HepG2 (cell line): Measurements from ENCODE around the gene CDC6. TPM values are rescaled to one million over a fixed set of nuclear protein-coding genes. Genes with fewer than 3 reads are reported as not detected.
A peak's percentile ranks its signal among the peaks of the same experiment; 100 is the strongest.

Source experiments
- ATAC-seq: fragments of 200-7000 bp; cut with Tn5 transposase; 3 replicates; pipeline ENCODE4 v1.9.1; 2020; ENCODE audit warnings: mild to moderate bottlenecking, moderate library complexity
- BruUV-seq: library from RNA; stranded (reverse); fragments of 400-500 nt; replicated peaks from 2 replicates; lab custom pipeline; 2021; lab: Mats Ljungman, UMichigan
- CTCF ChIA-PET: fragments of 300-600 bp; formaldehyde crosslinking; extraction: SDS; loops from one replicate; lab custom pipeline; 2021; ENCODE audit warnings: low total read pairs, inconsistent platforms, low intra/inter-chr PET ratio; lab: Yijun Ruan, JAX
- POLR2A ChIA-PET: fragments of 350-600 bp; sonication (Branson Sonifier 250); formaldehyde crosslinking; loops from one replicate; lab custom pipeline; 2020; ENCODE audit warnings: antibody characterized with exemption, inconsistent platforms; lab: Yijun Ruan, JAX
- DNase-seq: peaks from one replicate; pipeline ENCODE4 v3.0.0-alpha.2; 2015; ENCODE audit warnings: low spot score
- FAIRE-seq: peaks from 3 replicates; lab custom pipeline; 2011; peaks lifted over from hg19 to GRCh38; lab: Jason Lieb, UNC
- H2AFZ ChIP-seq: one replicate; pipeline ENCODE4 v1.6.1; 2011; ENCODE audit warnings: low read length, inconsistent platforms
- H3K27ac ChIP-seq: fragments of 300-600 bp; 3 replicates; pipeline ENCODE4 v1.8.0; 2011; ENCODE audit warnings: mixed run types, mild to moderate bottlenecking, mixed read lengths, low read length, inconsistent platforms; ENCODE audit not compliant: insufficient read depth; ENCODE audit errors: extremely low read length
- H3K27me3 ChIP-seq, 2 experiments: fragments of 200-600 bp in 1 of 2; 2 replicates in 1 of 2; 3 replicates in 1 of 2; pipeline versions ENCODE4 v1.6.0 to v1.8.0; 2011; ENCODE audit warnings: low read length in 2 of 2, mild to moderate bottlenecking in 2 of 2, moderate library complexity in 2 of 2, inconsistent platforms in 1 of 2; ENCODE audit not compliant: insufficient read depth in 2 of 2, control insufficient read depth in 1 of 2
- H3K36me3 ChIP-seq, 2 experiments: fragments of 200-600 bp in 1 of 2; replicated peaks in 1 of 2; 2 replicates in 1 of 2; 3 replicates in 1 of 2; pipeline versions ENCODE4 v1.5.1 to v1.8.0; 2011; ENCODE audit warnings: low read length in 2 of 2, inconsistent platforms in 1 of 2; ENCODE audit not compliant: insufficient read depth in 2 of 2, control insufficient read depth in 1 of 2
- H3K4me1 ChIP-seq: 2 replicates; pipeline ENCODE4 v1.5.1; 2012; ENCODE audit warnings: low read length, inconsistent platforms; ENCODE audit not compliant: insufficient read depth
- H3K4me2 ChIP-seq: 2 replicates; pipeline ENCODE4 v1.6.0; 2011; ENCODE audit warnings: low read depth, low read length, inconsistent platforms
- H3K4me3 ChIP-seq, 3 experiments: fragments of 200-600 bp in 1 of 3; sonication (generic), shearing (Covaris generic) in 1 of 3; replicated peaks in 1 of 3; 2 replicates each; pipeline ENCODE4 v1.5.1; 2011 to 2016; ENCODE audit warnings: low read length in 3 of 3, inconsistent platforms in 2 of 3, low read depth in 2 of 3, mild to moderate bottlenecking in 2 of 3, control low read depth in 1 of 3, mixed read lengths in 1 of 3; ENCODE audit not compliant: insufficient read depth in 1 of 3
- H3K79me2 ChIP-seq: one replicate; pipeline ENCODE4 v1.6.1; 2011; ENCODE audit warnings: low read length, inconsistent platforms; ENCODE audit not compliant: insufficient read depth
- H3K9ac ChIP-seq: 2 replicates; pipeline ENCODE4 v1.6.0; 2011; ENCODE audit warnings: mild to moderate bottlenecking, low read depth, low read length, inconsistent platforms; ENCODE audit not compliant: insufficient read depth
- H3K9me3 ChIP-seq: 2 replicates; pipeline ENCODE4 v1.5.1; 2012; ENCODE audit warnings: mild to moderate bottlenecking, low read length
- H4K20me1 ChIP-seq: 2 replicates; pipeline ENCODE4 v1.6.0; 2011; ENCODE audit warnings: inconsistent platforms, mild to moderate bottlenecking, low read length, moderate library complexity; ENCODE audit not compliant: insufficient read depth
- BCL6 ChIP-seq: IDR thresholded peaks from 2 replicates; pipeline ENCODE4 v1.6.1; 2016; ENCODE audit warnings: missing genetic modification reagents, missing compliant biosample characterization
- CREB1 ChIP-seq, 2 experiments: fragments of 450-650 bp in 1 of 2; IDR thresholded peaks; 2 replicates each; pipeline ENCODE4 v1.6.1; 2016 to 2017; ENCODE audit warnings: control low read depth in 1 of 2, mild to moderate bottlenecking in 1 of 2, missing compliant biosample characterization in 1 of 2, missing genetic modification characterization in 1 of 2
- PAWR ChIP-seq: sonication (generic); formaldehyde crosslinking; IDR thresholded peaks from 2 replicates; pipeline ENCODE4 v1.4.0; 2020; ENCODE audit warnings: missing genetic modification reagents, mild to moderate bottlenecking, borderline replicate concordance
- PPARG ChIP-seq: conservative IDR thresholded peaks from 2 replicates; pipeline ENCODE4 v1.6.1; 2016; ENCODE audit warnings: missing biosample characterization, missing genetic modification reagents
- RXRB ChIP-seq: IDR thresholded peaks from 2 replicates; pipeline ENCODE4 v1.6.1; 2016; ENCODE audit warnings: borderline replicate concordance, missing genetic modification reagents, missing compliant biosample characterization
- SAP130 ChIP-seq: IDR thresholded peaks from 2 replicates; pipeline ENCODE4 v1.6.1; 2016; ENCODE audit warnings: low read depth
- SOX6 ChIP-seq, 2 experiments: fragments of 450-650 bp in 1 of 2; sonication (generic) in 1 of 2; formaldehyde crosslinking in 1 of 2; IDR thresholded peaks; 2 replicates each; pipeline versions ENCODE4 v1.4.0 to v1.6.1; 2017 to 2020; ENCODE audit warnings: antibody characterized with exemption in 1 of 2, mild to moderate bottlenecking in 1 of 2, missing genetic modification reagents in 1 of 2
- TEAD3 ChIP-seq: optimal IDR thresholded peaks from 2 replicates; pipeline ENCODE3; 2016; ENCODE audit warnings: borderline replicate concordance
- ZFX ChIP-seq: sonication (generic); formaldehyde crosslinking; IDR thresholded peaks from 2 replicates; pipeline ENCODE4 v1.4.0; 2020; ENCODE audit warnings: mild to moderate bottlenecking, low read depth, missing genetic modification reagents, moderate library complexity
- ZNF317 ChIP-seq: sonication (generic); formaldehyde crosslinking; IDR thresholded peaks from 2 replicates; pipeline ENCODE4 v1.5.0; 2020; ENCODE audit warnings: mild to moderate bottlenecking, missing genetic modification reagents
- WGBS: methylation state at CpG from one replicate; pipeline ENCODE4 v1.1.6; 2017; ENCODE audit warnings: low lambda C conversion rate; 5-methylcytosine and 5-hydroxymethylcytosine counted together
- in situ Hi-C: cut with HindIII; loops from 2 replicates; pipeline ENCODE4 v1.10.0; 2017; ENCODE audit warnings: low pct_unique_long_range_greater_than_20kb; ENCODE audit not compliant: extremely low pct_ligation_motif_present
- intact Hi-C: fragments of 100-400 bp; cut with micrococcal nuclease; formaldehyde crosslinking; loops from one replicate; pipeline ENCODE4 v1.10.0; 2022; ENCODE audit not compliant: unreplicated experiment
- polyA plus RNA-seq, 8 experiments: library from polyadenylated mRNA; depleted of rRNA in 3 of 8; stranded (reverse) in 7 of 8; unstranded in 1 of 8; fragments of >200 nt; fragmentation: Illumina TruSeq in 4 of 8; extraction: Trizol in 4 of 8; gene quantifications; 2 replicates each; pipeline versions ENCODE4 v1.2.1 to v1.2.3, GENCODE V29; 2011 to 2016; ENCODE audit warnings: low read depth in 4 of 8, missing spikeins in 1 of 8, mixed read lengths in 1 of 8; ENCODE audit not compliant: insufficient read depth in 1 of 8
- total RNA-seq, 5 experiments: library from RNA; depleted of rRNA; stranded (reverse); fragments of >200 nt; fragmentation: Illumina TruSeq; extraction: Trizol; gene quantifications; 2 replicates each; pipeline ENCODE4 v1.2.3, GENCODE V29; 2016; ENCODE audit warnings: low read depth in 1 of 5
- TF ChIP-seq, protein P1 (sequence below), 2 experiments: fragments of 450-650 bp in 1 of 2; sonication (generic) in 1 of 2; formaldehyde crosslinking in 1 of 2; IDR thresholded peaks; 2 replicates each; pipeline versions ENCODE4 v1.6.1 to v1.8.0; 2016 to 2022; ENCODE audit warnings: antibody characterized with exemption in 1 of 2, mild to moderate bottlenecking in 1 of 2, missing genetic modification reagents in 1 of 2
- TF ChIP-seq, protein P2 (sequence below): sonication (generic); formaldehyde crosslinking; IDR thresholded peaks from 2 replicates; pipeline ENCODE4 v1.4.0; 2020; ENCODE audit warnings: missing genetic modification reagents, mild to moderate bottlenecking, borderline replicate concordance

CDC6 gene
- total and polyA plus RNA-seq, 2 of the 13 experiments (the other 11 are each of a cell fraction or from before 2014, with no cell fraction given): 17.4 to 114 TPM

DNA sequence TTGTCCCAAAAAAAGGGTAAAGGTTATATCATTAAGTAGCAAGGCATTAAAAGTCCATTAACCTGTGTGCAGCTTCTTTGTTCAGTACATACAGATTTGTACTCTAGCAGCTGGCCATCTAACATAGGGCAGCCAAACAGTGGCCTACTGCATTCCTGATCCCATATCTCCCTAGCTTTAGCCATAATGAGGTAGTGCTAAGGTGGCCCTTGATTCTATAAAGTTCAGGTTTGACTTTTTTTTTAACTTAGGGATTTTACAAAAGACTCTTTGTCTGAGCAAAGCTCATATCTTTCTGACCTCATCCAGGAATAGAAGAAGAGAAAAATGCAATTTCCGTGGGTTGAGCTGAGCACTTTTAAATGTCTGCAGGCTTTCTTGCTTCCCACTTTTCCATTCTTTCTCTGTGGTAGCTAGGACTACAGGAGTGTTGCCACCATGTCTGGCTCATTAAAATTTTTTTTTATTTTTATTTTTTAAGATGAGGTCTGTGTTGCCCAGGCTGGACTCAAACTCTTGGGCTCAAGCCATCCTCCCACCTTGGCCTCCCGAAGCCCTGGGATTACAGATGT is 19.5 kb upstream of the CDC6 start:
- in situ Hi-C loops: no loop called here
- Histone ChIP-seq H3K4me1 (peaks cover 15% of the 10 kb centered on the region), H4K20me1 (no peaks in the 10 kb centered on the region), H3K4me3 (no peak overlapping the region), H3K9me3 (no peaks in the 10 kb centered on the region), H2AFZ (no peak overlapping the region), H3K27me3 (no peaks in the 10 kb centered on the region), H3K36me3 (peaks cover 17 to 45% of the 10 kb centered on the region in 2 experiments), H3K9ac (no peak overlapping the region), H3K4me2 (no peak overlapping the region), H3K79me2 (no peaks in the 10 kb centered on the region), H3K27ac (peak overlapping the region; percentile 49)
- intact Hi-C loops: no loop called here
- DNase-seq: peak; percentile 75
- 69% methylated on average over 2 of the region's 2 CpGs for WGBS
- FAIRE-seq: peak; percentile 71
- BruUV-seq: no TSS peak
- CTCF ChIA-PET: no interaction called here
- POLR2A ChIA-PET: no interaction called here
- peak; percentile 88 for ATAC-seq
- TF ChIP-seq ZNF317 (peak; percentile 92), PAWR (CRISPR knock-in tag) (no peak), RXRB (CRISPR knock-in tag) (peak; percentile 33; the same call in 1 of the 2 replicates), PPARG (CRISPR knock-in tag) (0 out of 2 replicates have a peak, but pooled peaks have one; percentile 23), BCL6 (CRISPR knock-in tag) (no peak), SAP130 (peak; percentile 22; the same call in 1 of the 2 replicates), SOX6 (IDR thresholded peaks at IDR 0.05) (no peak), SOX6 (CRISPR knock-in tag; IDR thresholded peaks at IDR 0.05) (peak; percentile 19; the same call in 1 of the 2 replicates), CREB1 (IDR thresholded peaks at IDR 0.05) (no peak), CREB1 (CRISPR knock-in tag; IDR thresholded peaks at IDR 0.05) (peak; percentile 17; the same call in 1 of the 2 replicates), TEAD3 (CRISPR knock-in tag) (peak; percentile 58), ZFX (CRISPR knock-in tag) (0 out of 2 replicates have a peak, but pooled peaks have one; percentile 26)
- TF ChIP-seq, protein P1, sequence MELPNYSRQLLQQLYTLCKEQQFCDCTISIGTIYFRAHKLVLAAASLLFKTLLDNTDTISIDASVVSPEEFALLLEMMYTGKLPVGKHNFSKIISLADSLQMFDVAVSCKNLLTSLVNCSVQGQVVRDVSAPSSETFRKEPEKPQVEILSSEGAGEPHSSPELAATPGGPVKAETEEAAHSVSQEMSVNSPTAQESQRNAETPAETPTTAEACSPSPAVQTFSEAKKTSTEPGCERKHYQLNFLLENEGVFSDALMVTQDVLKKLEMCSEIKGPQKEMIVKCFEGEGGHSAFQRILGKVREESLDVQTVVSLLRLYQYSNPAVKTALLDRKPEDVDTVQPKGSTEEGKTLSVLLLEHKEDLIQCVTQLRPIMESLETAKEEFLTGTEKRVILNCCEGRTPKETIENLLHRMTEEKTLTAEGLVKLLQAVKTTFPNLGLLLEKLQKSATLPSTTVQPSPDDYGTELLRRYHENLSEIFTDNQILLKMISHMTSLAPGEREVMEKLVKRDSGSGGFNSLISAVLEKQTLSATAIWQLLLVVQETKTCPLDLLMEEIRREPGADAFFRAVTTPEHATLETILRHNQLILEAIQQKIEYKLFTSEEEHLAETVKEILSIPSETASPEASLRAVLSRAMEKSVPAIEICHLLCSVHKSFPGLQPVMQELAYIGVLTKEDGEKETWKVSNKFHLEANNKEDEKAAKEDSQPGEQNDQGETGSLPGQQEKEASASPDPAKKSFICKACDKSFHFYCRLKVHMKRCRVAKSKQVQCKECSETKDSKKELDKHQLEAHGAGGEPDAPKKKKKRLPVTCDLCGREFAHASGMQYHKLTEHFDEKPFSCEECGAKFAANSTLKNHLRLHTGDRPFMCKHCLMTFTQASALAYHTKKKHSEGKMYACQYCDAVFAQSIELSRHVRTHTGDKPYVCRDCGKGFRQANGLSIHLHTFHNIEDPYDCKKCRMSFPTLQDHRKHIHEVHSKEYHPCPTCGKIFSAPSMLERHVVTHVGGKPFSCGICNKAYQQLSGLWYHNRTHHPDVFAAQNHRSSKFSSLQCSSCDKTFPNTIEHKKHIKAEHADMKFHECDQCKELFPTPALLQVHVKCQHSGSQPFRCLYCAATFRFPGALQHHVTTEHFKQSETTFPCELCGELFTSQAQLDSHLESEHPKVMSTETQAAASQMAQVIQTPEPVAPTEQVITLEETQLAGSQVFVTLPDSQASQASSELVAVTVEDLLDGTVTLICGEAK (IDR thresholded peaks at IDR 0.05): peak; percentile 63
- TF ChIP-seq, protein P1 (CRISPR knock-in tag; IDR thresholded peaks at IDR 0.05): no peak
- TF ChIP-seq, protein P2, sequence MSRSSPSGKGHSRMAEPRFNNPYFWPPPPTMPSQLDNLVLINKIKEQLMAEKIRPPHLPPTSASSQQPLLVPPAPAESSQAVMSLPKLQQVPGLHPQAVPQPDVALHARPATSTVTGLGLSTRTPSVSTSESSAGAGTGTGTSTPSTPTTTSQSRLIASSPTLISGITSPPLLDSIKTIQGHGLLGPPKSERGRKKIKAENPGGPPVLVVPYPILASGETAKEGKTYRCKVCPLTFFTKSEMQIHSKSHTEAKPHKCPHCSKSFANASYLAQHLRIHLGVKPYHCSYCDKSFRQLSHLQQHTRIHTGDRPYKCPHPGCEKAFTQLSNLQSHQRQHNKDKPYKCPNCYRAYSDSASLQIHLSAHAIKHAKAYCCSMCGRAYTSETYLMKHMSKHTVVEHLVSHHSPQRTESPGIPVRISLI (CRISPR knock-in tag): peak; percentile 70; the same call in 1 of the 2 replicates
